Tibial nerve (tissue), 4 donors: ENCODE data around the gene SLC10A7.

Source experiments
- EP300 ChIP-seq, 2 donors: sonication (generic); formaldehyde crosslinking; IDR thresholded peaks; one replicate each; pipeline ENCODE4 v1.6.1; 2017; ENCODE audit warnings: antibody characterized with exemption in 2 of 2, mild to moderate bottlenecking in 1 of 2
- TF ChIP-seq, protein P1 (sequence below), 5 experiments: fragments of 200-600 bp in 3 of 5; fragments of 450-650 bp in 2 of 5; sonication (generic) in 3 of 5; IDR thresholded peaks; one replicate each; pipeline ENCODE4 v1.5.1; 2016 to 2019; ENCODE audit warnings: antibody characterized with exemption in 5 of 5, mild to moderate bottlenecking in 3 of 5, moderate library complexity in 2 of 5

- TF ChIP-seq EP300 (IDR thresholded peaks at IDR 0.05): no peak
- TF ChIP-seq, protein P1, sequence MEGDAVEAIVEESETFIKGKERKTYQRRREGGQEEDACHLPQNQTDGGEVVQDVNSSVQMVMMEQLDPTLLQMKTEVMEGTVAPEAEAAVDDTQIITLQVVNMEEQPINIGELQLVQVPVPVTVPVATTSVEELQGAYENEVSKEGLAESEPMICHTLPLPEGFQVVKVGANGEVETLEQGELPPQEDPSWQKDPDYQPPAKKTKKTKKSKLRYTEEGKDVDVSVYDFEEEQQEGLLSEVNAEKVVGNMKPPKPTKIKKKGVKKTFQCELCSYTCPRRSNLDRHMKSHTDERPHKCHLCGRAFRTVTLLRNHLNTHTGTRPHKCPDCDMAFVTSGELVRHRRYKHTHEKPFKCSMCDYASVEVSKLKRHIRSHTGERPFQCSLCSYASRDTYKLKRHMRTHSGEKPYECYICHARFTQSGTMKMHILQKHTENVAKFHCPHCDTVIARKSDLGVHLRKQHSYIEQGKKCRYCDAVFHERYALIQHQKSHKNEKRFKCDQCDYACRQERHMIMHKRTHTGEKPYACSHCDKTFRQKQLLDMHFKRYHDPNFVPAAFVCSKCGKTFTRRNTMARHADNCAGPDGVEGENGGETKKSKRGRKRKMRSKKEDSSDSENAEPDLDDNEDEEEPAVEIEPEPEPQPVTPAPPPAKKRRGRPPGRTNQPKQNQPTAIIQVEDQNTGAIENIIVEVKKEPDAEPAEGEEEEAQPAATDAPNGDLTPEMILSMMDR (IDR thresholded peaks at IDR 0.05): no peak
Observed at GRCh38 chr4:146246381-146246780, 275.4 kb downstream of the SLC10A7 start.
